Measurements from ENCODE around the gene SSTR3.
"Not testable (repeated sequence)": the region's sequence is repeated elsewhere in the genome, so short reads cannot be mapped to it uniquely, and the experiment has no call there.

SSTR3 gene

DNA sequence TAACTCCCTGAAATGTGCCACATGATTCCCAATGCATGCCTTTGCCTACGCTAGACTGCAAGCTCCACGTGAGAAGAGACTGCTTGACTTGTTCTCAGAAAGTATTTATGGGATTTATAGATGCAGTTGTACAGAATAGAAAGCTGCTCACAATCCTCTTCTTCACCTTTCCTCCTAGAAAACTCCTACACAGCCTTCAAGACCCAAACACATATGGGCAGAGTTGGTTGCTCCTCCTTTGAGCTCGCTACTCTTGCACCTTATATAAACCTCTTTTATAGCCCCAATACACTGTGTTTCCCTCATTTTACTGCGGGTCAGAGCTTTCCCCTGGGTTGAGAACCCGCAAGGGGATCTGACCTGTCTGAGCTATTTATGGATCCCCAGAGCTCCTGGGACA lies 40.6 kb downstream of the SSTR3 start:
- TF ChIP-seq, protein P1, sequence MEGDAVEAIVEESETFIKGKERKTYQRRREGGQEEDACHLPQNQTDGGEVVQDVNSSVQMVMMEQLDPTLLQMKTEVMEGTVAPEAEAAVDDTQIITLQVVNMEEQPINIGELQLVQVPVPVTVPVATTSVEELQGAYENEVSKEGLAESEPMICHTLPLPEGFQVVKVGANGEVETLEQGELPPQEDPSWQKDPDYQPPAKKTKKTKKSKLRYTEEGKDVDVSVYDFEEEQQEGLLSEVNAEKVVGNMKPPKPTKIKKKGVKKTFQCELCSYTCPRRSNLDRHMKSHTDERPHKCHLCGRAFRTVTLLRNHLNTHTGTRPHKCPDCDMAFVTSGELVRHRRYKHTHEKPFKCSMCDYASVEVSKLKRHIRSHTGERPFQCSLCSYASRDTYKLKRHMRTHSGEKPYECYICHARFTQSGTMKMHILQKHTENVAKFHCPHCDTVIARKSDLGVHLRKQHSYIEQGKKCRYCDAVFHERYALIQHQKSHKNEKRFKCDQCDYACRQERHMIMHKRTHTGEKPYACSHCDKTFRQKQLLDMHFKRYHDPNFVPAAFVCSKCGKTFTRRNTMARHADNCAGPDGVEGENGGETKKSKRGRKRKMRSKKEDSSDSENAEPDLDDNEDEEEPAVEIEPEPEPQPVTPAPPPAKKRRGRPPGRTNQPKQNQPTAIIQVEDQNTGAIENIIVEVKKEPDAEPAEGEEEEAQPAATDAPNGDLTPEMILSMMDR (IDR thresholded peaks at IDR 0.05): no peak
- no peak for DNase-seq (ENCODE audit: low spot score)
- Histone ChIP-seq H3K4me3 (no peak overlapping the region), H3K27ac (no peak overlapping the region)

DNA sequence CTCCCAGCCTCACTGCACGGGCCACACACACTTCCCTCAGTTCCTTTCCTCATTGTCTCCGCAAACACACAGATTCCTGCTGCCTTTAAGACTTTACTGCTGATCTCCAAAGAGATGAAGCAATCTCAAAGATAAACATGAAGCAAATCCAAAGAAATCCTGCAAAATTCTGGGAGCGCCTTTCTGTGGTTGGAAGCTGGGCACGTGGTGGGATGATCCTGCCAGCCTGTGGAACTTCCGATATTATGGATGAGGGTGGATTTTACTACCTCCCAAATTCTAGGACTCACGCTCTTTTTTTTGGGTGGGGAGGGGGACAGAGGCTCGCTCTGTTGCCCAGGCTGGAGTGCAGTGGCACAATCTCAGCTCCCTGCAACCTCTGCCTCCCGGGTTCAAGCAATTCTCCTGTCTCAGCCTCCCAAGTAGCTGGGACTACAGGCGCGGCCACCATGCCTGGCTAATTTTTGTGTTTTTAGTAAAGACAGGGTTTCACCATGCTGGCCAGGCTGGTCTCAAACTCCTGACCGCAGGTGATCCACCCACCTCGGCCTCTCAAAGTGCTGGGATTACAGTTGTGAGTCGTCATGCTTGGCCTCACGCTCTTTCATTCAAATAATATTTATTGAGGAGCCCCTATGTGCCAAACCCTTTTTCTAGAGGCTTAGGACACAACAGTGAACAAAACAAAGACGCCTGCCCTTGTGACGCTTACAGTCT lies 41.4 kb downstream of the SSTR3 start:
- peak; percentile 40 for DNase-seq (ENCODE audit: low spot score)
- H3K4me3 ChIP-seq, H3K27ac ChIP-seq: not testable (repeated sequence)

DNA sequence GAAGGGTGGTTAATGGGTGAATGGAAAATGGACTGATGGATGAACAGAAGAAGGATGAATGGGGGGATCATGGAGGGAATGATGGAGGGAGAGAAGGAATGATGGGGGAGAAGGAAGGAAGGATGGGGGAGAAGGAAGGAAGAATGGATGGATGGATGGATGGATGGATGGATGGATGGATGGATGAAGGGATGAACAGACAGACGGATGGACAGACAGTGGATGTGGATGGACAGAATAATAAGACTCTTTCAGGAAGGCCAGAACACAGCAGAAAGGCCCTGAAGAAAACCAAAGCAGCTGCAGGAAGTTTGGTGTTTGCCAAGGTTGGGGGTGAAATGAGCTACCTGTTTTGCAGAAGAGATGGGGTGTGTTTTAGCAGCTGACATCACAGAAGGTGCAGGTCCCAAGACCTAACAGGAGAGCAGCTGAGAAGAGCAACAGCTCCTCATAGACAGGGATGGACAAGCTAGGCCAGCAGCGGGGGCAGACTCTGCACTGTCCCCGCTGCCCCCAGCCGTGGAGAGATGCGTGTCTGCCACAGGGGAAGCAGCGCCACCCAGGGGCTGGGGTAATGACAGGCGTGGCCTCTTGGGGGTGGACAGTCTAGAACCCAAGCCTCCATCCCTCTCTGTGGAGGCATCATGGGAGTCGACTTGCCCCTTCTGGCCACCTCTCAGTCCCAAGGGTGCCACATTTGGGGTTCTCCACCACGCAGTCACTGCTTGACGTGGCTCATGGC lies 42.2 kb downstream of the SSTR3 start:
- H3K4me3 ChIP-seq: no peak overlapping the region
- H3K27ac ChIP-seq: no peak overlapping the region
- DNase-seq (ENCODE audit: low spot score): peak; percentile 50
- TF ChIP-seq, protein P1 (IDR thresholded peaks at IDR 0.05): no peak

DNA sequence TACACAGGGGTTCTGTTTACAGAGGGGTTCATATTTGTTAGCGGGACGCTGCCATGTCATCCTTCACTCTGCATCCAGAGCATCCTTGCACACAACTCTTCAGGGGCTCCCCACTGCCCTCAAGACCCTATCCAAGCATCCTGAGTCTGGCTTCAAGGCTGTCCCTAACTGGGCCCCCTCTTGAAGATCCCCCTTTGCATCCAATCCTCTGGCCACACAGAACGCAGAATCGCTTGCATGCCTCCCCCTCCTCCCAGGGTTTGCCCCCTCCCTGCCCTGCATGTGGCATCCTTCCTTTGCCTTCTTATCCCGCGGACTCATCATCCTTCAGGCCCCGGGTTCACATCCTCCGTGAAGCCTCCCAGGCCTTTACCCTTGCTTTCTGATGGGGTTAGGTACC lies 42.9 kb downstream of the SSTR3 start:
- Histone ChIP-seq H3K4me3 (no peak overlapping the region), H3K27ac (no peak overlapping the region)
- peak; percentile 56 for DNase-seq (ENCODE audit: low spot score)
- TF ChIP-seq, protein P1 (IDR thresholded peaks at IDR 0.05): no peak

DNA sequence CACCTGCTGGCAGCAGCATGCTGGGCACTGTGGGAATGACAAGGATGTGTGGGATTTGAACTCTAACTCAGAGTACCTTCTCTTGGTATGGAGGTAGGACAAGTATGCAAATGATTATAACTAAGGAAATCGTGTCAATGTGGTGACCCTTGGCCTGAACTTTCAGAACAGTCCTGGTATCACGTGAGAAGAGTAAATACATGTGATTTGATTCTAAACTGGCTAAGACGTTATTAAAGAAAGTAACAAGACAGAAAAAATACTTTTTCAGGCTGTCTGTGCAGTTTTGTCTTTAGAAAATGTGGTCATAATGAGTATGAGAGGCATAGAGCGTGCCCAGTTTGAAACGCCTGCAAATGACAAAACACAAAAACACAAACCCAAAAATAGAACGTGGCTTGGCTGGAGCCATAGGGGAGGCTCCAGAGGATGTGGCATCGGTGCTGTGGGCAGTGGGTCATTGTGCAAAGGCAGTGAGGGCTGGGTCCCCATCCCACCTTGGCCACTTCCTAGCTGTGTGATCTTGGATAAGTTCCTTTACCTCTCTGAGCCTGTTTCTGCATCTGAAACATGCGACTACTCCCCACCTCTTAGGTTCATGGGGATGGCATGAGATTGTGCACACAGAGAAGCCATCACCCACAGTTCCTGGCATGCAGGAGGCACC lies 44.2 kb downstream of the SSTR3 start:
- TF ChIP-seq, protein P1 (IDR thresholded peaks at IDR 0.05): no peak
- Histone ChIP-seq H3K4me3 (no peak overlapping the region), H3K27ac (no peak overlapping the region)
- DNase-seq (ENCODE audit: low spot score): no peak

DNA sequence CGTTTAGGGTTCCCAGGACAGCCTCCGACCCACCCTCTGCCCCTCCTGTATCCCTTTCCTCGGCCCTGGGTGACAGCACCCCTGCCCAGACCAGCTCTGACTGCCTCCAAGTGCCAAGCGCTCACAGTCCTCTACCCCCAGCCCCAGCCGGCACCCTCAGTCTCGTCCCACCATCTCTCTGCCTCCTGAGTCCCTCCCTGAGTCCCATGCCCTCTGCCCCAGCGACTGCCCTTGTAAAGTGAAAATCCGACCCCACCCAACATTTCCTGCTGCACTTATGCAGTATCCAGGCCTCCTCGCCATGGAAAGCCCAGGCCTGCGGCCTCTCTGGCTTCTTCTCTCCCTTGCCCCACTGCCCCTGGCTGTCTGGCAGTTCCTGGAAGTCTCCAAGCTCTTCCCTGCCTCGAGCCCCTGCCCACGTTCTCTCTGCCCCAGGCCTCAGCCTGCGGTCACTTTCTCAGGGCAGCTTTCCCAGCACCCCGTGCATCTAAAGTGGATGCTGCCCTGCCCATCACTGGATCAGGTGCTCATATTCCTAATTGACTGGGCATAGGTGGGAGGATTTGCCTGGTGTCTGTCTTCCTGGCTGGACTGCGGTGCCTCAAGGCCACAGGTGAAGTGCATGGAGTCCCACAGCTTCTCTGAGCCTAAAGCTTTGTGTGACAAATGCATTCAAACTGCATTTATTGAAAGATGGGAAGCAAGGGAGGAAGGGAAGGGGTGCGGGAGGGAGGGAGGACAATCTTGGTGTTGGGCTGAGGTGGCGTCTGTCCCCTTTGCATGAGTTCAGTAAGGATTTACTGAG lies 44.9 kb downstream of the SSTR3 start:
- no peak for DNase-seq (ENCODE audit: low spot score)
- Histone ChIP-seq H3K27ac (peak overlapping the region in 1 of 2 donors; percentile 17), H3K4me3 (no peak overlapping the region)
- TF ChIP-seq, protein P1 (IDR thresholded peaks at IDR 0.05): no peak

DNA sequence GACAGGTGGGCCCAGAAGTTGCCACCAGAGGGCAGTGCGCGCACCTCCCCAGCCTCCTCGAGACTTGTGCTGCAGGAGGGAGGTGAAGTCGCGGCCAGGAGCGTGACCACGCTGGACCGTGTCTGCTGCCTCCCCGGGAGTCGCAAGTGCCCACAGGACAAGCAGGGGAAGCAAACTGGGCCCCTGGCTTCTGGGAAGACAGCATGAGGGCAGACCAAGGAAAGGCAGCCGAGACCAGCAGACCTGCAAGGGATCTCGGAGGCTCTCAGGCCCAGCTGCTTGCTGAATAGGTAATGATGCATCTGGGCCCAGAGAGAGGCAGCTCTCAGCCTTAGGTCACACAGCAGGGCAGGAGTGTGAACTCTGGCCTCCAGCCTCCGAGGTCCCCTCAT lies 45.6 kb downstream of the SSTR3 start:
- H3K4me3 ChIP-seq: peak overlapping the region; percentile 23
- peak overlapping the region in 1 of 2 donors; percentile 17 for H3K27ac ChIP-seq
- peak; percentile 85 for DNase-seq (ENCODE audit: low spot score)
- TF ChIP-seq, protein P1 (IDR thresholded peaks at IDR 0.05): peak; percentile 95

Measured in coronary artery (tissue), 2 donors.